ENCODE data around the gene NRIP3.

- TF ChIP-seq CTCF (IDR thresholded peaks at IDR 0.05) (no peak), POLR2A (IDR thresholded peaks at IDR 0.05) (no peak)
These were observed 6.3 kb downstream of the NRIP3 start for GRCh38 chr11:8997451-8997850.

All from ovary (tissue), 3 donors.